Activated T-cell treated with anti-CD3 and anti-CD28 coated beads, Interleukin-2, amount 50 U/mL, for 24 hours (primary cell): ENCODE data around the gene PEX6.
A peak's percentile ranks its signal among the peaks of the same experiment; 100 is the strongest.
"Not testable (repeated sequence)": the region's sequence is repeated elsewhere in the genome, so short reads cannot be mapped to it uniquely, and the experiment has no call there.

Experiments used
- DNase-seq: peaks from one replicate; pipeline ENCODE4 v3.0.0-alpha.2; 2020
- H3K27ac Mint-ChIP-seq: 2 replicates; pipeline ENCODE4 v1.8.0; 2020; ENCODE audit warnings: mild to moderate bottlenecking, mixed read lengths
- H3K27me3 Mint-ChIP-seq: 2 replicates; pipeline ENCODE4 v1.8.0; 2020; ENCODE audit warnings: mixed read lengths
- H3K36me3 Mint-ChIP-seq: 2 replicates; pipeline ENCODE4 v1.8.0; 2020; ENCODE audit warnings: low read depth, mixed read lengths
- H3K4me1 Mint-ChIP-seq: 2 replicates; pipeline ENCODE4 v1.8.0; 2020; ENCODE audit warnings: low read depth, mixed read lengths
- H3K4me3 Mint-ChIP-seq: 2 replicates; pipeline ENCODE4 v1.8.0; 2020; ENCODE audit warnings: mild to moderate bottlenecking, moderate library complexity, mixed read lengths
- H3K9me3 Mint-ChIP-seq: 2 replicates; pipeline ENCODE4 v1.8.0; 2020; ENCODE audit warnings: mixed read lengths

The PEX6 gene

GRCh38 chr6:42967228-42967627 lies 11.8 kb downstream of the PEX6 start:
- Mint-ChIP-seq H3K36me3 (peaks cover 45% of the 10 kb centered on the region), H3K4me1 (peaks cover 12% of the 10 kb centered on the region), H3K27me3 (no peaks in the 10 kb centered on the region)

GRCh38 chr6:42966571-42966970 lies 12.4 kb downstream of the PEX6 start:
- peaks cover 51% of the 10 kb centered on the region for H3K36me3 Mint-ChIP-seq
- no peak for DNase-seq
- no peaks in the 10 kb centered on the region for H3K27me3 Mint-ChIP-seq
- no peaks in the 10 kb centered on the region for H3K9me3 Mint-ChIP-seq
- H3K4me1 Mint-ChIP-seq, result peaks cover 10% of the 10 kb centered on the region
- no peak overlapping the region for H3K27ac Mint-ChIP-seq
- no peak overlapping the region for H3K4me3 Mint-ChIP-seq

More at GRCh38 chr6:42967228-42967627, 11.8 kb downstream of the PEX6 start:
- Mint-ChIP-seq H3K4me3 (no peak overlapping the region), H3K27ac (no peak overlapping the region), H3K9me3 (no peaks in the 10 kb centered on the region)
- no peak for DNase-seq

DNA sequence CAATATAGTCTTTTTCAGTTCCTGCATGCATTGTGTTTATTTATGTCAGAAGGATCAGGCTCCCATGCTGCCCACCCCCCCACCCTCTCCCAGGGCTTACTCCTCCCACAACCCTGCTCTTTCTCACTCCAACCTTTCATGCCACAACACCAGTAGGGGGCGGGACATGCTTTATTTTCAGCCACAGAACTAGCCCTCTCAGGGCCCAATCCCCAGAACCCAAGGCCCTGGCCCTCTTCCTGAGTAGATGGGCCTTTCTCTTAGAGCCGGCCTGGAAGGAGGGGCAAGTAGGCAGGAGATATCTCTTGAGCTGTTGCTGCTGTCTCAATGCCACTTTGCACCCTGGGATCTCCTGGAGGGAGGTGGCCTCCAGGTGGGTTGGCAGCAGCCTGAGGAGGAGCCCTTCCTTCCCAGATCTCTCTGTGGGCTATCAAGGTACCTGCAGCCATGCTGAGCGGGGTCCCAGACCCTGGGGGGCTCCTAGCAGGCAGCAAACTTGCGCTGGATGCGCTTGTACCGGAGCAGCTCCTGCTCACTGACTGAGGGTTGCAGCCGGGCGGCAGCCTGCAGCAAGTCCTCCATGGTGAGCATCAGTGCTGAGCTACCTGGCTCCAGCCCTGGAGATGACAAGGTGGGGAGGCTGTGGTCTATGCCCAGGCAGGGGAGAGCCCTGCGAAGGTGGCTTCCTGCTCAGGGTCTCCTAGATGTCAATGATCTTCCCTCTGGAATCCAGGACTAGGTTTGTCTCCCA lies 15.0 kb downstream of the PEX6 start:
- no peak for DNase-seq
- H3K9me3 Mint-ChIP-seq, result no peaks in the 10 kb centered on the region
- peaks cover 49% of the 10 kb centered on the region for H3K36me3 Mint-ChIP-seq
- no peak overlapping the region for H3K4me3 Mint-ChIP-seq
- H3K27ac Mint-ChIP-seq, result no peak overlapping the region
- H3K4me1 Mint-ChIP-seq, result peaks cover 15% of the 10 kb centered on the region
- H3K27me3 Mint-ChIP-seq, result no peaks in the 10 kb centered on the region

GRCh38 chr6:42963179-42963854 lies 15.7 kb downstream of the PEX6 start:
- Mint-ChIP-seq H3K36me3 (peaks cover 44% of the 10 kb centered on the region), H3K4me3 (no peak overlapping the region), H3K27me3 (no peaks in the 10 kb centered on the region), H3K9me3 (no peaks in the 10 kb centered on the region), H3K27ac (no peak overlapping the region), H3K4me1 (peaks cover 15% of the 10 kb centered on the region)
- no peak for DNase-seq

DNA sequence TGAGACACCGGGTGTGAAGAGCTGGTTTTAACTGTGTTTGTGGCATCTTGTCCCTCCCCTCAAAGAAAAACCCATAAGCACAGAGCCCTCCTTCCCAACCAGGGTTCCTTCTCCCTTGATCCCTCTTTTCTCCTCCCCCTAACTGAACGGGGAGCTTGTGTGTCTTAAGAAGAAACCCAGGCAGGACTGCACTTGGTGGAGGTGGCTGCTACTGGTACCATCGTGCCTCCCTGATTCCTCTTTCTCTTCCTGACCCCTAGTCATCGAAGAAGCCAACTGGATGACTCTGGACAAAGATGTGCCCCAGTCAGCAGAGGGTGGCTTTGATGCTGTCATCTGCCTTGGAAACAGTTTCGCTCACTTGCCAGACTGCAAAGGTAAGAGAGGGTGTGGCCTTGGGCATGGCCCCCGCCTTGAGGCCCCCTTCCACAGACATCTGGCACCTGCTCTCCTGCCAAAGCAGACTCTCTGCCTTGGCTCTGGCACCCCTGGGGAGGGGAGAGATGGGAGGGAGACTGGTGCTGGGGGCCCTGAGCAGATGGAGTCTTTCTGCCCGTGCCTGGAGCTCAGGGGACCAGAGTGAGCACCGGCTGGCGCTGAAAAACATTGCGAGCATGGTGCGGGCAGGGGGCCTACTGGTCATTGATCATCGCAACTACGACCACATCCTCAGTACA lies 16.3 kb downstream of the PEX6 start:
- Mint-ChIP-seq H3K4me1 (peaks cover 15% of the 10 kb centered on the region), H3K4me3 (no peak overlapping the region), H3K27me3 (no peaks in the 10 kb centered on the region), H3K36me3 (peaks cover 40% of the 10 kb centered on the region), H3K27ac (no peak overlapping the region), H3K9me3 (no peaks in the 10 kb centered on the region)
- DNase-seq, result no peak

DNA sequence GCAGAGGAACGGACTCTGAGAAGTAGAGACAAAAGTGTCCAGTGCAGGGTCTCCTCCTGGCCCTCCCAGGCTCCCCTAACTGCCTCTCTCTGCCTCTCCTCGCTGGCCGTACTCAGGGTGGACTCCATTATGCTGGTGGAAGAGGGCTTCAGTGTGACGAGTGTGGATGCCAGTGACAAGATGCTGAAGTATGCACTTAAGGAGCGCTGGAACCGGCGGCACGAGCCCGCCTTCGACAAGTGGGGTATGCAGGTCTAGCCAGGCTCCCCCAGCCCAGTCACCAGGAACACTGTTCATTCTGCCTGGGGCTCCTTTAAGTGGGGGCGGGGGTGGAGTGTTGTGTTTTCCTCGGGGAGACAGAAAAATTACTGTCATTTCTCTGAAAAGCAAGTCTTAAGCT lies 16.9 kb downstream of the PEX6 start:
- Mint-ChIP-seq H3K27me3 (no peaks in the 10 kb centered on the region), H3K27ac (no peak overlapping the region), H3K4me3 (no peak overlapping the region)

DNA sequence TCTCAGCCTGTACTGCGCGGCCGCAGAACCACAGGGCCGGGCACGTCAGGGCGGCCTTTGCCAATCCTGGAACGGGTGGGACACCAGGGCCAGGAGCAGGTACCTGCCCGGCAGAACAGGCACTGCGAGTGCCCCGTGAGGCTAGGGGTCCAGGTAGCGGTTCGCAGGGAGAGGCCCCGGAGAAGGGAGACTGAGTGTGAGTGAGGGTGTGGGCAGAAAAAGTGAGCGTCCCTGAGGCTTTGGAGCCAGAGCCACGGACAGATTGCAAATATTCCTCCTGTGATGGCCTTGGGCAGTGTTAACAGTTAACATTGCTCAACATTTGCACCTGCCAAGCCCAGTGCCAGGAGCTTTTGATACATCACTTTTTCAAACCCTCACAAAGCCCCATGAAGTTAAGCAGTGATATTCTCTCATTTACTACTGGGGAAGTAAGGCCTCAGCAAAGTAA lies 17.9 kb downstream of the PEX6 start:
- Mint-ChIP-seq H3K9me3 (no peaks in the 10 kb centered on the region), H3K4me1 (peaks cover 15% of the 10 kb centered on the region), H3K27me3 (no peaks in the 10 kb centered on the region), H3K4me3 (peak overlapping the region; percentile 65), H3K36me3 (peaks cover 28% of the 10 kb centered on the region), H3K27ac (no peak overlapping the region)
- no peak for DNase-seq

More for the DNA sequence above, 16.9 kb downstream of the PEX6 start:
- peaks cover 34% of the 10 kb centered on the region for H3K36me3 Mint-ChIP-seq
- peaks cover 15% of the 10 kb centered on the region for H3K4me1 Mint-ChIP-seq
- no peak for DNase-seq
- H3K9me3 Mint-ChIP-seq, result no peaks in the 10 kb centered on the region

- peaks cover 22% of the 10 kb centered on the region for H3K36me3 Mint-ChIP-seq
- peak within 1 kb of the TSS; percentile 65 for H3K4me3 Mint-ChIP-seq
- peak; percentile 63 for DNase-seq
- H3K27ac Mint-ChIP-seq, result no peak within 1 kb of the TSS
- H3K27me3 Mint-ChIP-seq, result no peaks in the 10 kb centered on the region
- no peaks in the 10 kb centered on the region for H3K9me3 Mint-ChIP-seq
- peaks cover 15% of the 10 kb centered on the region for H3K4me1 Mint-ChIP-seq
Measured at GRCh38 chr6:42960243-42961019, 18.6 kb downstream of the PEX6 start, which contains the start of gene GNMT. Gene GNMT, plus strand, starts transcription at chr6:42960754. Its CDS starts 14 bp downstream, at chr6:42960768.

- Mint-ChIP-seq H3K4me1 (peaks cover 15% of the 10 kb centered on the region), H3K9me3 (no peaks in the 10 kb centered on the region), H3K27ac (no peak overlapping the region), H3K36me3 (peaks cover 20% of the 10 kb centered on the region), H3K27me3 (no peaks in the 10 kb centered on the region), H3K4me3 (peak overlapping the region; percentile 65)
- no peak for DNase-seq
Measured at GRCh38 chr6:42959917-42960242, 19.1 kb downstream of the PEX6 start.

GRCh38 chr6:42958125-42958524 lies 20.9 kb downstream of the PEX6 start:
- DNase-seq, result no peak

DNA sequence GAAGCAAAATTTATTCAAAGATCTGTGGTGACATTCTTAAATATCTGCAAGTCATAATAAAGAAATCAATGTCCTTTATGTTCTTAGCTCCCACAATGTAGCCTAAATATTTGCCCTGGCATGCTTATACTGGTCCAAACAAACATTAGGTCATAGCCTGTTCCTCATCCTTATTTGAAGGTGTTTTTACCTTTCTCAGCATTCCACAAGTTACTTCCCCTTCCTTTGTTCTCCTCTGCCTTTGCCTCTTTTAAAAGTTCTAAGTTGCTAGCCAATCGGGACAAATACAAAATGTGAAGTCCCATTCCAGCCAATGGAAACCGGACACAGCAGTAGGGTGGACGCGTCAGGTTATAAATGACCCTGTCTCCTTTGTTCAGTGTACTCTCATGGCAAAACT lies 24.6 kb downstream of the PEX6 start:
- not testable (repeated sequence) for DNase-seq, H3K27ac Mint-ChIP-seq, H3K4me3 Mint-ChIP-seq, H3K9me3 Mint-ChIP-seq, H3K4me1 Mint-ChIP-seq, H3K27me3 Mint-ChIP-seq, H3K36me3 Mint-ChIP-seq

More at GRCh38 chr6:42958125-42958524, 20.9 kb downstream of the PEX6 start:
- Mint-ChIP-seq H3K4me1 (peaks cover 15% of the 10 kb centered on the region), H3K4me3 (no peak overlapping the region), H3K27ac (no peak overlapping the region), H3K36me3 (peaks cover 12% of the 10 kb centered on the region), H3K9me3 (no peaks in the 10 kb centered on the region), H3K27me3 (no peaks in the 10 kb centered on the region)

DNA sequence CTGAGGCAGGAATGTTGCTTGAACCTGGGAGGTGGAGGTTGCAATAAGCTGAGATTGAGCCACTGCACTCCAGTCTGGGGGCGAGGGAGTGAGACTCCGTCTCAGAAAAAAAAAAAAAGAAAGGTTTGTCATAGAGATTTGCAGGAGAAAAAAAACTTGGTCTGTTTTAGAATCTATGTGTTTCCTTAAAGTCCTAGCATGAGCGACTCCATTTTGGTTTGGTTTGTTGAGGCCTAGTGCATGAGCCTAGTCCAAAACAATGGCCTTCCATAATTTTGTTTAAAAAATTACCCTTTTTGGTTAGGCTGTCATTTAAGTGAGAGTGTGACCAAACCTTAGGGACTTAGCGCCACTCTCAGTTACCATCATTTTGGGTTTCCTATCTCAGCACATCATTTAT lies 26.6 kb downstream of the PEX6 start:
- Mint-ChIP-seq H3K4me3 (no peak overlapping the region), H3K4me1 (no peaks in the 10 kb centered on the region), H3K9me3 (no peaks in the 10 kb centered on the region), H3K27ac (no peak overlapping the region), H3K36me3 (peaks cover 15% of the 10 kb centered on the region), H3K27me3 (no peaks in the 10 kb centered on the region)
- DNase-seq, result no peak

DNA sequence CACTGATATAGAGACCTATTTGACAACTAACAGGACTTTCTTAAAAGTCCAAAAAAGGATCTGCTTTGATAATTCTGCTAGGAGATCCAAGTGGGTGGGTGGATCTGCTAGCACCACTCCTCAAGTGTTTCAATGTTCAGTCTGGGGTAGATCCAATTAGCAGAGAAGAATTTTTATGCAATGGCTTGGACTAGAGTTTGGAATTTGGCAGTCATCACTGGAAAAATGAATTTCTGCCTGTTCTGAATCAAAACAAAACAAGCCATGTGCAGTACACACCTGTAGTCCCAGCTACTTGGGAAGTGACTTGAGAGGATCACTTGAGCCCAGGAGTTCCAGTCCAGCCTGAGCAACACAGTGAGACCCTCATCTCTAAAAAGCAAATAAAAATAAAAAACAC lies 31.0 kb downstream of the PEX6 start:
- Mint-ChIP-seq H3K4me3 (no peak overlapping the region), H3K36me3 (peaks cover 43% of the 10 kb centered on the region), H3K4me1 (no peaks in the 10 kb centered on the region), H3K27ac (no peak overlapping the region), H3K27me3 (no peaks in the 10 kb centered on the region), H3K9me3 (no peaks in the 10 kb centered on the region)
- no peak for DNase-seq

GRCh38 chr6:42942444-42942843 lies 36.5 kb downstream of the PEX6 start:
- no peak for DNase-seq
- no peak overlapping the region for H3K27ac Mint-ChIP-seq
- H3K27me3 Mint-ChIP-seq, result no peaks in the 10 kb centered on the region
- H3K4me3 Mint-ChIP-seq, result no peak overlapping the region
- H3K9me3 Mint-ChIP-seq, result no peaks in the 10 kb centered on the region
- H3K4me1 Mint-ChIP-seq, result peaks cover 1% of the 10 kb centered on the region
- H3K36me3 Mint-ChIP-seq, result peaks cover 79% of the 10 kb centered on the region
